WERI-Rb-1 (cell line): Measurements from ENCODE around the gene EHBP1L1.

ENCODE experiments used
- DNase-seq: peaks from one replicate; pipeline ENCODE4 v3.0.0-alpha.2; 2020
- H3K27ac ChIP-seq: fragments of 250-450 bp; sonication (Bioruptor Pico); 2 replicates; pipeline ENCODE4 v1.5.1; 2020; ENCODE audit warnings: mild to moderate bottlenecking, moderate library complexity
- H3K27me3 ChIP-seq: fragments of 250-450 bp; sonication (Bioruptor Pico); 2 replicates; pipeline ENCODE4 v1.5.1; 2021; ENCODE audit warnings: mild to moderate bottlenecking, low read depth, moderate library complexity; ENCODE audit not compliant: insufficient read depth, severe bottlenecking
- H3K36me3 ChIP-seq: fragments of 250-450 bp; sonication (Bioruptor Pico); 2 replicates; pipeline ENCODE4 v1.5.1; 2020; ENCODE audit warnings: mild to moderate bottlenecking, moderate library complexity
- H3K4me3 ChIP-seq: 2 replicates; pipeline ENCODE4 v1.5.1; 2011; ENCODE audit warnings: low read depth, mild to moderate bottlenecking, control low read depth, low read length
- H3K9me3 ChIP-seq: fragments of 250-450 bp; sonication (Bioruptor Pico); 2 replicates; pipeline ENCODE4 v1.5.1; 2021; ENCODE audit warnings: mild to moderate bottlenecking, moderate library complexity; ENCODE audit not compliant: severe bottlenecking
- CTCF ChIP-seq: IDR thresholded peaks from 2 replicates; pipeline ENCODE4 v1.5.1; 2011; ENCODE audit warnings: low read depth, mild to moderate bottlenecking, control low read depth, inconsistent platforms, low read length

EHBP1L1 gene

GRCh38 chr11:65598258-65598699, 22.4 kb downstream of the EHBP1L1 start:
- Histone ChIP-seq H3K4me3 (no peak overlapping the region), H3K36me3 (peaks cover 12% of the 10 kb centered on the region), H3K9me3 (no peaks in the 10 kb centered on the region), H3K27ac (no peak overlapping the region), H3K27me3 (no peaks in the 10 kb centered on the region)
- TF ChIP-seq CTCF = no peak
- no peak for DNase-seq

GRCh38 chr11:65599216-65599954, 23.5 kb downstream of the EHBP1L1 start:
- H3K27ac ChIP-seq = no peak overlapping the region
- H3K4me3 ChIP-seq = no peak overlapping the region
- no peaks in the 10 kb centered on the region for H3K27me3 ChIP-seq
- peaks cover 20% of the 10 kb centered on the region for H3K36me3 ChIP-seq
- no peak for DNase-seq
- no peaks in the 10 kb centered on the region for H3K9me3 ChIP-seq
- no peak for TF ChIP-seq CTCF

- Histone ChIP-seq H3K27ac (no peak overlapping the region), H3K4me3 (no peak overlapping the region), H3K27me3 (no peaks in the 10 kb centered on the region), H3K9me3 (no peaks in the 10 kb centered on the region), H3K36me3 (peaks cover 25% of the 10 kb centered on the region)
- DNase-seq = no peak
- no peak for TF ChIP-seq CTCF
These were observed 24.0 kb downstream of the EHBP1L1 start for GRCh38 chr11:65599955-65600246.

- Histone ChIP-seq H3K36me3 (peaks cover 32% of the 10 kb centered on the region), H3K27ac (no peak overlapping the region), H3K27me3 (no peaks in the 10 kb centered on the region), H3K4me3 (no peak overlapping the region), H3K9me3 (no peaks in the 10 kb centered on the region)
- DNase-seq = no peak
- TF ChIP-seq CTCF = no peak
These were observed 28.4 kb downstream of the EHBP1L1 start for GRCh38 chr11:65604258-65604657.

GRCh38 chr11:65606876-65607613, 31.2 kb downstream of the EHBP1L1 start:
- Histone ChIP-seq H3K9me3 (no peaks in the 10 kb centered on the region), H3K36me3 (peaks cover 46% of the 10 kb centered on the region), H3K27ac (peak overlapping the region; percentile 58), H3K27me3 (no peaks in the 10 kb centered on the region), H3K4me3 (peak overlapping the region; percentile 34)
- TF ChIP-seq CTCF = no peak
- DNase-seq = peak; percentile 94
